DMS 273 (cell line): Measurements from ENCODE around the gene CARHSP1.
A peak's percentile ranks its signal among the peaks of the same experiment; 100 is the strongest.
"Not testable (repeated sequence)": the region's sequence is repeated elsewhere in the genome, so short reads cannot be mapped to it uniquely, and the experiment has no call there.

Experiments
- DNase-seq: peaks from one replicate; lab custom pipeline; 2025; ENCODE audit not compliant: unreplicated experiment; lab: John Stamatoyannopoulos, UW

CARHSP1 gene

GRCh38 chr16:8872967-8873865 lies 4.4 kb upstream of the CARHSP1 start:
- no peak for DNase-seq

- DNase-seq: no peak
Observed at GRCh38 chr16:8872071-8872470, 3.3 kb upstream of the CARHSP1 start.

GRCh38 chr16:8869988-8870241 lies 1.1 kb upstream of the CARHSP1 start:
- DNase-seq: not testable (repeated sequence)

GRCh38 chr16:8869212-8869987 lies 594 bp upstream of the CARHSP1 start:
- DNase-seq: peak; percentile 38

GRCh38 chr16:8867932-8868415 lies 832 bp downstream of the CARHSP1 start:
- no peak for DNase-seq

- DNase-seq: peak; percentile 65
Observed at GRCh38 chr16:8867216-8867931, 1.4 kb downstream of the CARHSP1 start.

- DNase-seq: no peak
Observed at GRCh38 chr16:8866884-8867215, 2.0 kb downstream of the CARHSP1 start.

- no peak for DNase-seq
Observed at GRCh38 chr16:8866118-8866883, 2.5 kb downstream of the CARHSP1 start.

GRCh38 chr16:8865145-8865882 lies 3.5 kb downstream of the CARHSP1 start:
- DNase-seq: no peak

- no peak for DNase-seq
Observed at GRCh38 chr16:8864480-8865110, 4.2 kb downstream of the CARHSP1 start.

- DNase-seq: peak; percentile 49
Observed at GRCh38 chr16:8863594-8864424, 5.0 kb downstream of the CARHSP1 start.

GRCh38 chr16:8862309-8863130 lies 6.3 kb downstream of the CARHSP1 start:
- DNase-seq: no peak

- DNase-seq: peak; percentile 55
Observed at GRCh38 chr16:8861563-8862308, 7.1 kb downstream of the CARHSP1 start.

GRCh38 chr16:8859913-8860881 lies 8.6 kb downstream of the CARHSP1 start:
- no peak for DNase-seq

GRCh38 chr16:8858994-8859912 lies 9.6 kb downstream of the CARHSP1 start:
- no peak for DNase-seq
